NCI-H1436 treated with DMSO at 0.1 percent for 48 hours (cell line): Measurements from ENCODE around the gene NSG1.
"Not testable (repeated sequence)": the region's sequence is repeated elsewhere in the genome, so short reads cannot be mapped to it uniquely, and the experiment has no call there.

Experiments used
- DNase-seq: peaks from one replicate; lab custom pipeline; 2025; lab: John Stamatoyannopoulos, UW

NSG1 gene

GRCh38 chr4:4436244-4436823, 49.4 kb downstream of the NSG1 start:
- DNase-seq, result no peak

GRCh38 chr4:4437798-4438470, 51.0 kb downstream of the NSG1 start:
- no peak for DNase-seq

- no peak for DNase-seq
Measured at GRCh38 chr4:4438891-4439290, 52.0 kb downstream of the NSG1 start.

GRCh38 chr4:4439782-4440181, 52.9 kb downstream of the NSG1 start:
- no peak for DNase-seq

GRCh38 chr4:4440333-4441061, 53.6 kb downstream of the NSG1 start:
- DNase-seq, result no peak

GRCh38 chr4:4443821-4444220, 56.9 kb downstream of the NSG1 start:
- no peak for DNase-seq

- no peak for DNase-seq
Measured at GRCh38 chr4:4446434-4446833, 59.5 kb downstream of the NSG1 start.

GRCh38 chr4:4455210-4455865, 68.4 kb downstream of the NSG1 start:
- DNase-seq, result no peak

- no peak for DNase-seq
Measured at GRCh38 chr4:4456351-4456750, 69.4 kb downstream of the NSG1 start.

GRCh38 chr4:4456816-4457578, 70.1 kb downstream of the NSG1 start:
- no peak for DNase-seq

GRCh38 chr4:4457803-4458553, 71.1 kb downstream of the NSG1 start:
- DNase-seq, result no peak

GRCh38 chr4:4459181-4459580, 72.3 kb downstream of the NSG1 start:
- DNase-seq, result no peak

- no peak for DNase-seq
Measured at GRCh38 chr4:4460759-4461158, 73.9 kb downstream of the NSG1 start.

- no peak for DNase-seq
Measured at GRCh38 chr4:4461178-4461577, 74.3 kb downstream of the NSG1 start.

GRCh38 chr4:4461850-4462249, 74.9 kb downstream of the NSG1 start:
- no peak for DNase-seq

GRCh38 chr4:4462970-4463369, 76.1 kb downstream of the NSG1 start:
- DNase-seq, result no peak

GRCh38 chr4:4465238-4465637, 78.3 kb downstream of the NSG1 start:
- DNase-seq, result not testable (repeated sequence)
